ENCODE measurements around the gene OR10W1. TPM values are rescaled to one million over a fixed set of nuclear protein-coding genes. Genes with fewer than 3 reads are reported as not detected.

The OR10W1 gene, protein sequence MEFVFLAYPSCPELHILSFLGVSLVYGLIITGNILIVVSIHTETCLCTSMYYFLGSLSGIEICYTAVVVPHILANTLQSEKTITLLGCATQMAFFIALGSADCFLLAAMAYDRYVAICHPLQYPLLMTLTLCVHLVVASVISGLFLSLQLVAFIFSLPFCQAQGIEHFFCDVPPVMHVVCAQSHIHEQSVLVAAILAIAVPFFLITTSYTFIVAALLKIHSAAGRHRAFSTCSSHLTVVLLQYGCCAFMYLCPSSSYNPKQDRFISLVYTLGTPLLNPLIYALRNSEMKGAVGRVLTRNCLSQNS
- total RNA-seq = not detected

DNA sequence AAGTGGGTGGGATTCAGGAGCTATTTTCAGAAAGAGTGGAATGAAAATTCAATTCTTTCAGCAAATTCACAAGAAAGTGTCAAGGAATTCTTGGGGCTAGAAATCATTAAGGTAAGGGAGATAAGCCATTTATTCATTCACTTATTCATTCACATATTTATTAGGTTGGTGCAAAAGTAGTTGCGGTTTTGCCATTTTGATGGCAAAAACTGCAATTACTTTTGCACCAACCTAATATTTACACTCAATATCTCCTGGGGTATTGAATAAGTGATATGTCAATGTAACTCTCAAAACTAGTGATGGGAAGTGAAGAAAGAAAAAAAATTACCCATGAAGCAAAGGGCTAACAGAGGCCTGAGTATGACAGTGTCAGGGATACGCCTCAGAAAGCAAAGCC is at the start of gene OR10W1:
TSS of gene OR10W1 (minus strand) at position 119 of the 400 bp plus-strand sequence. CDS start 402 bp downstream, outside the sequence.
- DNase-seq (ENCODE audit: low read depth in 2 of 3, low spot score in 2 of 3) = no peak

DNA sequence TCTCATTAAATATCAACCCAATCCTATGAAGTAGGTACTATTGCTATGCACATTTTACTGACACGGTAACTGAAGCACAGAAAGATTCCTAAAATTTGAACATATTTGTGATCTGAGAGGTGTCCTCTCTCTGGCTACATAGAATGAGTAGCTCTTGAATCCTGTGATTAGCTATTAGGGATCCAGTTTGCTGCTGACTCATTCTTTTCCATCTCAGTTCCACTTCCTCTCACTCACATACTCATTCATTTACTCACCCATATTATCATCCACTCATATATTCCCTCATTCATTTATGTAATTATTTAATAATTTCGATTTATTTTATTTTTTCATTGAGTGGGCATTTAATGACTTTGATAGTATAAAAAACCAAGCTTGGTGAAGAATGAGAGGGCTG is 48.1 kb upstream of the OR10W1 start:
- no peak for DNase-seq (ENCODE audit: low read depth in 2 of 3, low spot score in 2 of 3)

DNA sequence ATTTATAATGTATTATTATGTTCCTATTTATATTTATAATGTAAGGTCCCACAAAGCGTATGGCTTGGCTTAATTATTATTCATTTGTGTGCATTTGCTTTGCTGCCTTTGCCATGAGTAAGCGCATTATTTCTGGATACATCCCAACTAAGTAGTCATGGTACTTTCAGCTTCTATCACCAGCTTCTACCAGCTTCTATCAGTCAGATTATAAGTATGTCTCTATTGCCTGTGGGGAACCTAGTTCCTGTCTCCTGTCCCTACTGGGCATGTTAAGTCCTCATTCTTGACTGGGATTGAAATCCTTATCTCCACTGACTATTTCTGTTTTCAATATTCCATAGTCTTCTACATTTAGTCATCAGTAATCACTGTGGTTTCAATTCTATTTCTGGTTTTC is 33.5 kb upstream of the OR10W1 start:
- DNase-seq (ENCODE audit: low read depth in 2 of 3, low spot score in 2 of 3) = no peak

DNA sequence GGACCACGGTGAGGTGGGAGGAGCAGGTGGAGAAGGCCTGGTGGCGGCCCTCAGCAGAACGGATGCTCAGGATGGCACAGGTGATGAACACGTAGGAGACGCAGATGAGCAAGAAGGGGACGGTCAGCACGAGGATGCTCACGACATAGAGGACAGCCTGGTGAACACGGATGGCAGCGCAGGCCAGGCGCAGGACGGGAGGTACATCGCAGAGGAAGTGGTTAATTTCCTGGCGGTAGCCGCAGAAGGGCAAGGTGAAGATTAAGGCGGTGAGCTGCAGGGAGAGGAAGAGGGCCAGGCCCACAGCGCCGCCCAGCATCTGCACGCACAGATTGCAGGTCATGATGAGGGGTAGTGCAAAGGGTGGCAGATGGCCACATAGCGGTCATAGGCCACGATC is 24.0 kb upstream of the OR10W1 start:
- DNase-seq (ENCODE audit: low read depth in 2 of 3, low spot score in 2 of 3) = no peak

DNA sequence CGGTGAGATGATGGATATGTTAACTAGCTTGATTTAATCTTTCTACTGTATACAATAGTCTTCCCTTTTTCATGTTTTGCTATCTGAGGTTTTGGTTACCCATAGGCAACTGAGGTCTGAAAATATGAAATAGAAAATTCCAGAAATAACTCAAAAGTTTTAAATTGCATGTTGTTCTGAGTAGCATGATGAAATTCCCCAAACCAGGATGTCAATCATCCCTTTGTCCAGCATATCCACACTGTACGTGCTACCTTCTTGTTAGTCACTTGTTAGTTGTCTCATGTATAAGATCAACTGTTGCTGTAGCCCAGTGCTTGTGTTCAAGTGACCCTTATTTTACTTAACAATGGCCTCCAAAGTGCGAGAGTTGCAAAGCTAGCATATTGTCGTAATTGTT is 21.2 kb upstream of the OR10W1 start:
- no peak for DNase-seq (ENCODE audit: low read depth in 2 of 3, low spot score in 2 of 3)

DNA sequence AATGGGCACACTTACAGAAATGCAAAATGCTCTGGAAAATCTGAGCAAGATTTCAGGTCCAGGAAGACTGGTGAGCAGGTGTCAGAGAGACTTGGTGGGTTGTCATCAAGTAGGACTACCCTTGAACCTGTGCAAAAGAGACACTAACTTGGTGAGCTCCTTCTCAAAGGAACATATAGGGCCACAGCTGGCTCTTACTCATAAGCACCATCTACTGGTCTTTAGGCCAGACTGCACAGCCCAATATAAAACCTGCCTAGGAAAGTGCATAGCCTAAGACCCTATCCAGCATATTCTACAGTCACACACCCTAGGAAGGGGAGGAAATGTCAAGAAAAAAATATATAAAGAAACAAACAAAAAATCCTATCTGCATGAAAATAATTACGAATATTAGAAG is 18.2 kb upstream of the OR10W1 start:
- peak in 2 of 3 donors; percentile 4 to 11 for DNase-seq (ENCODE audit: low read depth in 2 of 3, low spot score in 2 of 3)

DNA sequence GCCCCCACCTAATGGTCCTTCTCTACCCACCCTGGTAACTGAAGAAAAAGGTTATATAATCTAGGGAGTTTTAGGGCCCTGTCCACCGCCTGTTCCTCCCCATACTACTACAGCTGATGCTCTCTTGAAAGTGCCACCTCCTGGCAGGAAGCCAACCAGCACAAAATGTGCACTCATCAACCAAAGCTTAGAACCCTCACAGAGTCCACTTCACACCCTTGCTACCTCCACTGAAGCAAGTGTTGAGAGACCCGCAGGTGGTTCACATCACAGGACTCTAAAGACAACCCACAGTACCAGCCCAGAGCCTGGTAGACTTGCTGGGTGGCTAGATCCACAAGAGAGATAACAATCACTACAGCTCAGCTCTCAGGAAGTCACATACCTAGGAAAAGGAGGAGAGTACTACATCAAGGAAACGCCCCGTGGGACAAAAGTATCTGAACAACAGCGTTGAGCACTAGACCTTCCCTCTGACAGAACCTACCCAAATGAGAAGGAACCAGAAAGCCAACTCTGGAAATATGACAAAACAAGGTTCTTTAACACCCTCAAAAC is 17.5 kb upstream of the OR10W1 start:
- no peak for DNase-seq (ENCODE audit: low read depth in 2 of 3, low spot score in 2 of 3)

DNA sequence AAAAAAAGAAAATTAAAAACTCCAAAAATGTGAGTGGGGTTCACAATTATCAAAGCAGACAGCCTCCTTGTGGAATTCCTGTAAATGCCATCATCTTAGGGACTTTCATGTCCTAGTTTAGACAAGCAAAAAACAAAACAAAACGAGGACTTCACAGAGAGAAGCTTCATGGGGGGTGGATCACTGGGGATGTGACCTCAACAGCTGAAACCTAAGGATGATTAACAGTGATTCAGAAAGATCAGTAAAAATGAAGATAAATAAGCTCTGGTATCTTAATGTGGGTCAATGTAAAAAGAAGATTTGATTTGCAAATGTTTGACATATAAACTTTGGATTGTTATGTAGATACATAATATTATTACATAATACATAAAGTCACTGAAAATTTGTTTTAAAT is 8.1 kb upstream of the OR10W1 start:
- no peak for DNase-seq (ENCODE audit: low read depth in 2 of 3, low spot score in 2 of 3)

DNA sequence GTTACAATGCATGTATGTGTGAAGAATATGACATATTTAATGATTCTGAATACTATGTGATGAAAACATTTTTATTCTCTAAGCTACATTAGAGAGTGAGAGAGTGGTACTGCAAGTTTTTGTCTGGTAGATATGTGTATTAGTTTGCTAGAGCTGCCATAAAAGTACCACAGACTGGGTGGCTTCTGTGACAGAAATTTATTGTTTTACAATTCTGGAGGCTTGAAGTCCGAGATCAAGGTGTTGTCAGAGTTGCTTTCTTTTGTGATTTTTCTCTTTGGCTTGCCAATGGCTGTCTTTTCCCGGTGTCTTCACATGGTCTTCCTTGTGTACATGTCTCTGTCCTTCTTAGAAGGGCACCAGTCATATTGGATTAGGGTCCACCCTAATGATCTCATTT is 6.9 kb upstream of the OR10W1 start:
- DNase-seq (ENCODE audit: low read depth in 2 of 3, low spot score in 2 of 3) = no peak

DNA sequence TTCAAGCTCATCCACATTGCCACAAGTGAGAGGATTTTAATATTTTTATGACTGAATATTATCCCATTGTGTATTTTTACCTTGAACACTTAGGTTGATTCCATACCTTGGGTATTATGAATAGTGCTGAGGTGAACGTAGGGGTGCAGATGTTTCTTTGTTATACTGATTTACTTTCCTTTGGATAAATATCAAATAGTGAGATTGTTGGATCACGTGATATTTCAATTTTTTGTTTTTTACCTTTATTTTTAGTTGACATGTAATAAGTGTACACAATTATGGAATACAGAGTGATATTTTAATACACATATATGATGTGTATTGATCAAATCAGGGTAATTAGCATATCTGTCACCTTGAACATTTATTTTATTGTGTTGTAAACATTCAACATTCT is 8.1 kb downstream of the OR10W1 start:
- DNase-seq (ENCODE audit: low read depth in 2 of 3, low spot score in 2 of 3) = no peak

DNA sequence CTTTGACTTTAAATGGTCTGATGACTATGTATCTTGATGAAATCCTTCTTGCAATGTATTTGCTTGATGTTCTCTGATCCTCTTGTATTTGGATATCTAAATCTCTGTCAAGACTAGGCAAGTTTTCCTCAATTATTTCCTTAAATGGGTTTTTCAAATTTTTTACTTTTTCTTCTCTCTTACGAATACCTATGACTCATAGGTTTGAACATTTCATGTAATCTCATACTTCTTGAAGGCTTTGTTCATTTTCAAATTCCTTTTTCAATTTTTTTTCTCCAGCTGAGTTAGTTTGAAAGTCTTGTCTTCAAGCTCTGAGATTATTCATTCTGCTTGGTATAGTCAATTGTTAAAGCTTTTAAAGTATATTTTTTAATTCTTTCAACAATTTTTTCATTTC is 13.1 kb downstream of the OR10W1 start:
- no peak for DNase-seq (ENCODE audit: low read depth in 2 of 3, low spot score in 2 of 3)

DNA sequence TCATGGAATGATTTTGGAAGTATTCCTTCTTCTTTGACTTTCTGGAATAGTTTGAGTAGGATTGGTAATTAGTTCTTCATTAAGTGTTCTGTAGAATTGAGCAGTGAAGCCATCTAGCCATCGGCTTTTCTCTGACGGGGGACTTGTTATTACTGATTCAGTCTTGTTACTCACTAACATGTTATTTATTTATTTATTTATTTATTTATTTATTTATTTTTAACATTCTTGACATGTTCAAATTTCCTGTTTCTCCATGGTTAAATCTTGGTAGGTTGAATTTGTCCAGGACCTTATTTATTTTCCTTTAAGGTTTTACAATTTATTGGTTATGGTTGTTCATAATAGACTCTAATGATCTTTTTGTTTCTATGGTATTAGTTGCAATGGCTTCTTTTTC is 24.1 kb downstream of the OR10W1 start:
- no peak for DNase-seq (ENCODE audit: low read depth in 2 of 3, low spot score in 2 of 3)

DNA sequence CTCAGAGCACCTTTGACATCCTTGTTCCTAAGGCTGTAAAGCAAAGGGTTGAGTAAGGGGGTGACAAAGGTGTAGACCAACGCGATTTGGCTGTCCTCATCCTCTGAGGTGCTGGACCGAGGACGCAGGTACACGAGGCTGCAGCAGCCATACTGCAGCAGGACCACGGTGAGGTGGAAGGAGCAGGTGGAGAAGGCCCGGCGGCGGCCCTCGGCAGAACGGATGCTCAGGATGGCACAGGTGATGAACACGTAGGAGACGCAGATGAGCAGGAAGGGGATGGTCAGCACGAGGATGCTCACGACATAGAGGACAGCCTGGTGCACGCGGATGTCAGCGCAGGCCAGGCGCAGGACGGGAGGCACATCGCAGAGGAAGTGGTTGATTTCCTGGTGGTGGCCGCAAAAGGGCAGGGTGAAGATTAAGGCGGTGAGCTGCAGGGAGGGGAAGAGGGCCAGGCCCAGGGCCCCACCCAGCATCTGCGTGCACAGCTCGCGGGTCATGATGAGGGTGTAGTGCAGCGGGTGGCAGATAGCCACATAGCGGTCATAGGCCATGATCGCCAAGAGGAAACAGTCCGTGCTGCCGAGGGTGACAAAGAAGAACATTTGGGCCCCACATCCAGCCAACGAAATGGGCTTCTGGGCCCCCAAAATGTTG is 40.0 kb downstream of the OR10W1 start:
- DNase-seq (ENCODE audit: low read depth in 2 of 3, low spot score in 2 of 3) = no peak

DNA sequence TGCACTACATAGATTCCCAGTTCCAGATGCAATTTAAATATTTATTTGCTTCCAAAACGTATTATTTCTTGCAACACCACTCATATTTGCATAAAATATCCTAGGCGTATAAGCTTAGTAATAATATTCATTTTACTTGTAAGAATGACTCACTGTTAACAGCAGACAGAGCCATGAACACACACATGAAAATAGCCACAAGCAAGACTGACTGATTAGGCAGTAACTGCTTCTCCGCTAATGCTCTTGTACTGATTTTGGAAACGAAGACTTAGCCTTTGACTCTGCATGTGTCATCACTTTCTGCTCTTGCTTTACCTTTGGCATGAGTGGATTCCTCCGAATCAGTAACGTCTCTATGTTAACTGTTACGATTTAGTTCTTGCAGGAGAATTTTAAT is 45.3 kb downstream of the OR10W1 start:
- DNase-seq (ENCODE audit: low read depth in 2 of 3, low spot score in 2 of 3) = no peak

Other genes starting within 250 kb of the OR10W1 start
- gene OR9Q1, start 244.4 kb downstream of the OR10W1 start, total RNA-seq = under 0.01 TPM
- not detected for gene OR6Q1, start 237.3 kb downstream of the OR10W1 start, total RNA-seq
- not detected for gene OR9I1, start 142.7 kb downstream of the OR10W1 start, total RNA-seq
- not detected for gene OR9Q2, start 79.2 kb downstream of the OR10W1 start, total RNA-seq
- not detected for gene OR1S2, start 64.1 kb downstream of the OR10W1 start, total RNA-seq
- gene OR1S1, start 55.5 kb downstream of the OR10W1 start, total RNA-seq = not detected
- gene OR10Q1, start 39.3 kb downstream of the OR10W1 start, total RNA-seq = not detected
- gene OR5B17, start 90.8 kb upstream of the OR10W1 start, total RNA-seq = not detected
- gene OR5B3, start 138.6 kb upstream of the OR10W1 start, total RNA-seq = not detected
- not detected for gene OR5B2, start 159.9 kb upstream of the OR10W1 start, total RNA-seq
- not detected for gene OR5B12, start 174.0 kb upstream of the OR10W1 start, total RNA-seq
- gene OR5B21, start 239.8 kb upstream of the OR10W1 start, total RNA-seq = not detected